GM21528 (cell line): ENCODE measurements around the gene RAP1GAP2.
"Not testable (repeated sequence)": the region's sequence is repeated elsewhere in the genome, so short reads cannot be mapped to it uniquely, and the experiment has no call there.

Source experiments
- ATAC-seq: cut with Tn5 transposase; IDR thresholded peaks from one replicate; pipeline ENCODE4 v1.9.1; 2021; ENCODE audit warnings: mild to moderate bottlenecking, moderate library complexity; ENCODE audit not compliant: unreplicated experiment, low FRiP score

RAP1GAP2 gene

GRCh38 chr17:2986925-2987324, 190.7 kb downstream of the RAP1GAP2 start:
- no peak for ATAC-seq

GRCh38 chr17:2989396-2989795, 193.2 kb downstream of the RAP1GAP2 start:
- not testable (repeated sequence) for ATAC-seq

- no peak for ATAC-seq
Observed at GRCh38 chr17:2989855-2990254, 193.6 kb downstream of the RAP1GAP2 start.

- no peak for ATAC-seq
Observed at GRCh38 chr17:2990396-2990795, 194.2 kb downstream of the RAP1GAP2 start.

- ATAC-seq = not testable (repeated sequence)
Observed at GRCh38 chr17:2991396-2992180, 195.3 kb downstream of the RAP1GAP2 start.

- no peak for ATAC-seq
Observed at GRCh38 chr17:2994441-2994840, 198.2 kb downstream of the RAP1GAP2 start.

GRCh38 chr17:2995377-2995776, 199.1 kb downstream of the RAP1GAP2 start:
- no peak for ATAC-seq

GRCh38 chr17:2995886-2996809, 199.9 kb downstream of the RAP1GAP2 start:
- no peak for ATAC-seq

- no peak for ATAC-seq
Observed at GRCh38 chr17:2996810-2997670, 200.8 kb downstream of the RAP1GAP2 start.

- ATAC-seq = not testable (repeated sequence)
Observed at GRCh38 chr17:2998469-2998901, 202.2 kb downstream of the RAP1GAP2 start.

- ATAC-seq = peak; percentile 77
Observed at GRCh38 chr17:3002538-3003295, 206.5 kb downstream of the RAP1GAP2 start.

- no peak for ATAC-seq
Observed at GRCh38 chr17:3003296-3004149, 207.3 kb downstream of the RAP1GAP2 start.

GRCh38 chr17:3004150-3004801, 208.0 kb downstream of the RAP1GAP2 start:
- ATAC-seq = no peak

- no peak for ATAC-seq
Observed at GRCh38 chr17:3004925-3005324, 208.7 kb downstream of the RAP1GAP2 start.

GRCh38 chr17:3005696-3006095, 209.5 kb downstream of the RAP1GAP2 start:
- no peak for ATAC-seq

GRCh38 chr17:3006801-3007200, 210.6 kb downstream of the RAP1GAP2 start:
- no peak for ATAC-seq

- no peak for ATAC-seq
Observed at GRCh38 chr17:3007651-3008121, 211.4 kb downstream of the RAP1GAP2 start.
